Heart right ventricle (tissue), 16 donors: ENCODE results near the gene PUSL1. TPM values are rescaled to one million over a fixed set of nuclear protein-coding genes. Genes with fewer than 3 reads are reported as not detected.

ENCODE experiments used
- ATAC-seq, 8 donors: fragments of 200-7000 bp; cut with Tn5 transposase; one replicate each; pipeline ENCODE4 v1.9.1; 2020; ENCODE audit warnings: mild to moderate bottlenecking in 8 of 8, moderate library complexity in 8 of 8, moderate number of reproducible peaks in 1 of 8
- DNase-seq, 2 donors: peaks; one replicate each; pipeline ENCODE4 v3.0.0-alpha.2; 2020
- H3K27ac ChIP-seq, 10 donors: fragments of 200-600 bp; sonication (generic) in 2 of 10; one replicate each; pipeline versions ENCODE4 v1.5.0 to v1.8.0; 2020 to 2022; ENCODE audit warnings: mild to moderate bottlenecking in 3 of 10
- H3K27me3 ChIP-seq, 7 donors: fragments of 200-600 bp; one replicate each; pipeline ENCODE4 v1.8.0; 2021 to 2022; ENCODE audit warnings: mild to moderate bottlenecking in 2 of 7
- H3K36me3 ChIP-seq, 9 donors: fragments of 200-600 bp; sonication (generic) in 1 of 9; one replicate each; pipeline versions ENCODE4 v1.5.0 to v1.8.0; 2020 to 2022; ENCODE audit warnings: mild to moderate bottlenecking in 2 of 9
- H3K4me1 ChIP-seq, 9 donors: fragments of 200-600 bp; sonication (generic) in 1 of 9; one replicate each; pipeline versions ENCODE4 v1.5.0 to v1.8.0; 2020 to 2022; ENCODE audit warnings: mild to moderate bottlenecking in 4 of 9
- H3K4me3 ChIP-seq, 10 donors: fragments of 200-600 bp; sonication (generic) in 2 of 10; one replicate each; pipeline versions ENCODE4 v1.5.0 to v1.8.0; 2020 to 2022; ENCODE audit warnings: mild to moderate bottlenecking in 7 of 10, moderate library complexity in 2 of 10
- H3K9me3 ChIP-seq, 11 donors: fragments of 200-600 bp in 10 of 11; sonication (generic) in 2 of 11; one replicate each; pipeline versions ENCODE4 v1.5.0 to v1.8.0; 2013 to 2022; ENCODE audit warnings: mild to moderate bottlenecking in 2 of 11, control low read depth in 1 of 11, moderate library complexity in 1 of 11
- CTCF ChIP-seq, 9 donors: fragments of 200-600 bp; sonication (generic) in 2 of 9; IDR thresholded peaks; one replicate each; pipeline versions ENCODE4 v1.5.0 to v1.8.0; 2021 to 2022; ENCODE audit warnings: antibody characterized with exemption in 9 of 9, mild to moderate bottlenecking in 5 of 9, moderate library complexity in 1 of 9
- WGBS, 2 donors: extraction: QIAGEN DNeasy Blood & Tissue Kit; methylation state at CpG; one replicate each; pipeline ENCODE4 v1.1.7; 2013; ENCODE audit warnings: inconsistent platforms in 1 of 2; 5-methylcytosine and 5-hydroxymethylcytosine counted together
- intact Hi-C, 10 donors: fragments of 100-400 bp; cut with DNase I; formaldehyde crosslinking; loops; one replicate each; pipeline versions ENCODE4 v1.11.1 to v1.14.2; 2022
- polyA plus RNA-seq, 2 donors: library from polyadenylated mRNA; stranded (reverse); fragments of 200-250 nt; gene quantifications; one replicate each; pipeline ENCODE4 v1.2.3, GENCODE V29; 2013
- total RNA-seq, 10 donors: library from RNA; stranded (reverse); fragmentation: NEBNext Ultra II Directional in 3 of 10; extraction: Animal tissue kit (Norgen Biotek cat#: 25700) in 3 of 10; gene quantifications; one replicate each; pipeline versions ENCODE4 v1.2.1 to v1.2.4, GENCODE V29; 2021 to 2023
- donor health status: Arrhythmogenic right ventricular cardiomyopathy.
- donor health status: ischemic (EF 13 %, LVEDD 7.1; RV severe dilation, severe dysfunction).
- donor health status: healthy with polysubstance abuse.
- donor health status: DM: no; HTN: yes; CAD: no.
- donor health status: DM: no; HTN: no; CAD: no.
- donor health status: ischemic (EF 25% LVEDD 6.9; RV normal size, moderate dysfunction).
- donor health status: ischemic (EF 25% LVEDD 5.7; RV mildly dilated, moderate dysfunction).
- donor health status: healthy.
- donor health status: DM: yes; HTN: yes; CAD: no.
- donor health status: Ischemic cardiomyopathy.
- donor health status: ischemic (EF 35%, LVEDD 5.7; RV mildly dilated, moderate dysfunction).
- donor health status: nonischemic (EF 11% LVEDD 7.7; RV severe dilation, severe dysfunction).
- donor health status: DM: yes; HTN: yes; CAD: no.
- donor health status: PGD.
- donor health status: ischemic (EF 29% LVEDD 5.4; RV normal size, mild dysfunction).
- donor health status: nonischemic (EF 23%, LVEDD 6.1; RV moderate dilation, normal function).

The PUSL1 gene
- total and polyA plus RNA-seq, 12 donors: 5.6 to 17.8 (median 9.1) TPM

DNA sequence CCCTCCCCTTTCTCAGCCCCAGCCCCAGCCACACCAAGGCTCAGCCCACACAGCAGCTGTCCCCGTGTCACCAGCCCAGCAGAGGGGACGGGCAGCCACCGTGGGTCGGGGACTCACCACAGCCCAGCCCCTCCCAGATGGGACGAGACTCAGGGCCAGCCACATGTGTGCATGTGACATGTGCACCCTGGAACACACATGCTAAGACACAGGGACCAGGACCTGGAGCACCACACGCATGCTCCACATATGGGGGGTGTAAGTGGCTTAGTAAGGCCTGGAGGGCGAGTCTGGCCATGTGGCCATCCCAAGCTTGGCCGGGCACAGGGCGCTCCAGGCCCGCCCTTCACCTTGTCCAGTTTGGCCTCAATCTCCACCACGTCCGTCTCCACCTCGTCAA, 4.7 kb upstream of the PUSL1 start:
- no peak for ATAC-seq
- peaks cover 23 to 44% (median 37%) of the 10 kb centered on the region in 9 donors for H3K4me1 ChIP-seq
- WGBS, 2 donors: 78 to 91% methylated on average over 13 of the region's 13 CpGs
- TF ChIP-seq CTCF (IDR thresholded peaks at IDR 0.05): no peak
- peak overlapping the region in 6 of 10 donors; percentile 73 to 100 (median 82) for H3K27ac ChIP-seq
- intact Hi-C loops: no loop called here
- no peaks in the 10 kb centered on the region for H3K9me3 ChIP-seq
- H3K36me3 ChIP-seq: peaks cover 0 to 18% (median 0%) of the 10 kb centered on the region in 9 donors
- H3K4me3 ChIP-seq: no peak overlapping the region
- no peaks in the 10 kb centered on the region for H3K27me3 ChIP-seq
- DNase-seq: no peak

- no peaks in the 10 kb centered on the region for H3K9me3 ChIP-seq
- no peak for TF ChIP-seq CTCF (IDR thresholded peaks at IDR 0.05)
- H3K4me1 ChIP-seq: peaks cover 27 to 47% (median 45%) of the 10 kb centered on the region in 9 donors
- peaks cover 0 to 10% (median 0%) of the 10 kb centered on the region in 9 donors for H3K36me3 ChIP-seq
- intact Hi-C loops: loop anchor here in 2 of 10 donors (5.0 kb wide), 1 partner anchor 43 kb away; the partner anchor contains the start of gene DVL1 (in 2 of the 2)
- no peaks in the 10 kb centered on the region for H3K27me3 ChIP-seq
- peak; percentile 1 to 50 (median 16) for ATAC-seq
- peak; percentile 76 to 84 for DNase-seq
- H3K27ac ChIP-seq: peak overlapping the region in 9 of 10 donors; percentile 63 to 100 (median 82)
- peak overlapping the region; percentile 18 to 99 (median 82) for H3K4me3 ChIP-seq
- WGBS, 2 donors: 28% methylated on average over 27 to 29 of the region's 29 CpGs
Observed at GRCh38 chr1:1304331-1305299, 3.8 kb upstream of the PUSL1 start.

GRCh38 chr1:1305300-1306069, 2.9 kb upstream of the PUSL1 start:
- DNase-seq (peak; percentile 73 to 77), ATAC-seq (peak; percentile 3 to 58 (median 34))
- Histone ChIP-seq H3K36me3 (peaks cover 0 to 10% (median 0%) of the 10 kb centered on the region in 9 donors), H3K4me3 (peak overlapping the region; percentile 18 to 99 (median 82)), H3K4me1 (peaks cover 27 to 54% (median 50%) of the 10 kb centered on the region in 9 donors), H3K27me3 (no peaks in the 10 kb centered on the region), H3K27ac (peak overlapping the region in 9 of 10 donors; percentile 63 to 100 (median 82)), H3K9me3 (no peaks in the 10 kb centered on the region)
- peak in 2 of 9 donors; percentile 11 to 20 for TF ChIP-seq CTCF (IDR thresholded peaks at IDR 0.05)
- 30 to 38% methylated on average over 25 of the region's 25 CpGs for WGBS, 2 donors
- intact Hi-C loops: loop anchor here in 2 of 10 donors (5.0 kb wide), 1 partner anchor 42 kb away; the partner anchor contains the start of gene DVL1 (in 2 of the 2)
